WERI-Rb-1 (cell line): ENCODE measurements around the gene ZNF205.

Experiments used
- DNase-seq: peaks from one replicate; pipeline ENCODE4 v3.0.0-alpha.2; 2020
- H3K27ac ChIP-seq: fragments of 250-450 bp; sonication (Bioruptor Pico); 2 replicates; pipeline ENCODE4 v1.5.1; 2020; ENCODE audit warnings: mild to moderate bottlenecking, moderate library complexity
- H3K27me3 ChIP-seq: fragments of 250-450 bp; sonication (Bioruptor Pico); 2 replicates; pipeline ENCODE4 v1.5.1; 2021; ENCODE audit warnings: mild to moderate bottlenecking, low read depth, moderate library complexity; ENCODE audit not compliant: insufficient read depth, severe bottlenecking
- H3K36me3 ChIP-seq: fragments of 250-450 bp; sonication (Bioruptor Pico); 2 replicates; pipeline ENCODE4 v1.5.1; 2020; ENCODE audit warnings: mild to moderate bottlenecking, moderate library complexity
- H3K4me3 ChIP-seq: 2 replicates; pipeline ENCODE4 v1.5.1; 2011; ENCODE audit warnings: low read depth, mild to moderate bottlenecking, control low read depth, low read length
- H3K9me3 ChIP-seq: fragments of 250-450 bp; sonication (Bioruptor Pico); 2 replicates; pipeline ENCODE4 v1.5.1; 2021; ENCODE audit warnings: mild to moderate bottlenecking, moderate library complexity; ENCODE audit not compliant: severe bottlenecking
- CTCF ChIP-seq: IDR thresholded peaks from 2 replicates; pipeline ENCODE4 v1.5.1; 2011; ENCODE audit warnings: low read depth, mild to moderate bottlenecking, control low read depth, inconsistent platforms, low read length

Gene ZNF205

GRCh38 chr16:3099395-3099731, 13.0 kb upstream of the ZNF205 start:
- no peak overlapping the region for H3K27ac ChIP-seq
- H3K36me3 ChIP-seq: no peaks in the 10 kb centered on the region
- no peaks in the 10 kb centered on the region for H3K27me3 ChIP-seq
- DNase-seq: no peak
- no peaks in the 10 kb centered on the region for H3K9me3 ChIP-seq
- no peak overlapping the region for H3K4me3 ChIP-seq
- TF ChIP-seq CTCF: no peak

- Histone ChIP-seq H3K4me3 (no peak overlapping the region), H3K27me3 (no peaks in the 10 kb centered on the region), H3K36me3 (no peaks in the 10 kb centered on the region), H3K27ac (no peak overlapping the region), H3K9me3 (no peaks in the 10 kb centered on the region)
- DNase-seq: no peak
- no peak for TF ChIP-seq CTCF
Observed at GRCh38 chr16:3099732-3100499, 12.5 kb upstream of the ZNF205 start.

- Histone ChIP-seq H3K36me3 (no peaks in the 10 kb centered on the region; the same call in 1 of the 2 replicates), H3K27me3 (no peaks in the 10 kb centered on the region), H3K27ac (no peak overlapping the region), H3K9me3 (no peaks in the 10 kb centered on the region), H3K4me3 (no peak overlapping the region)
- peak; percentile 45 for DNase-seq
- peak; percentile 73 for TF ChIP-seq CTCF
Observed at GRCh38 chr16:3101018-3101840, 11.2 kb upstream of the ZNF205 start.

GRCh38 chr16:3101841-3102470, 10.4 kb upstream of the ZNF205 start:
- no peaks in the 10 kb centered on the region; the same call in 1 of the 2 replicates for H3K36me3 ChIP-seq
- no peak overlapping the region for H3K4me3 ChIP-seq
- no peaks in the 10 kb centered on the region for H3K9me3 ChIP-seq
- no peak overlapping the region for H3K27ac ChIP-seq
- DNase-seq: no peak
- no peaks in the 10 kb centered on the region for H3K27me3 ChIP-seq
- TF ChIP-seq CTCF: no peak

GRCh38 chr16:3106205-3106928, 6.0 kb upstream of the ZNF205 start:
- Histone ChIP-seq H3K4me3 (peak overlapping the region; percentile 72), H3K27me3 (no peaks in the 10 kb centered on the region), H3K9me3 (no peaks in the 10 kb centered on the region), H3K36me3 (no peaks in the 10 kb centered on the region; the same call in 1 of the 2 replicates), H3K27ac (peak overlapping the region; percentile 97)
- no peak for TF ChIP-seq CTCF
- DNase-seq: peak; percentile 95
